SK-N-SH (cell line): ENCODE results near the gene SMAD5. TPM values are rescaled to one million over a fixed set of nuclear protein-coding genes. Genes with fewer than 3 reads are reported as not detected.

Experiments used
- CTCF ChIA-PET: fragments of 300-600, 350-600 bp; formaldehyde crosslinking; extraction: SDS; loops from one replicate; lab custom pipeline; 2021; lab: Yijun Ruan, JAX
- POLR2A ChIA-PET: fragments of 350-600 bp; sonication (Branson Sonifier 250); formaldehyde crosslinking; extraction: SDS; loops from one replicate; lab custom pipeline; 2020; ENCODE audit warnings: antibody characterized with exemption, inconsistent platforms; lab: Yijun Ruan, JAX
- DNase-seq: peaks from one replicate; pipeline ENCODE4 v3.0.0; 2012
- H2AFZ ChIP-seq: fragments of 200-600 bp; sonication (generic); 2 replicates; pipeline ENCODE4 v1.8.1; 2016; ENCODE audit warnings: antibody characterized with exemption, mild to moderate bottlenecking, low read depth
- H3F3A ChIP-seq: fragments of 200-600 bp; sonication (generic); replicated peaks from 2 replicates; pipeline ENCODE3; 2016; ENCODE audit warnings: antibody characterized with exemption, mild to moderate bottlenecking; ENCODE audit not compliant: insufficient read depth
- H3K27ac ChIP-seq, 2 experiments: fragments of 200-500 bp in 1 of 2; fragments of 200-600 bp in 1 of 2; sonication (Bioruptor generic) in 1 of 2; sonication (generic), shearing (Covaris generic) in 1 of 2; 2 replicates each; pipeline versions ENCODE4 v1.5.1 to v1.6.1; 2014 to 2016; ENCODE audit warnings: low read depth in 2 of 2, inconsistent platforms in 1 of 2, low read length in 1 of 2, mild to moderate bottlenecking in 1 of 2, mixed read lengths in 1 of 2
- H3K27me3 ChIP-seq: fragments of 200-600 bp; sonication (generic), shearing (Covaris generic); 2 replicates; pipeline ENCODE4 v1.6.1; 2016; ENCODE audit warnings: mixed run types; ENCODE audit not compliant: insufficient read depth
- H3K36me3 ChIP-seq, 2 experiments: fragments of 200-500 bp in 1 of 2; fragments of 200-600 bp in 1 of 2; sonication (Bioruptor generic) in 1 of 2; sonication (generic) in 1 of 2; replicated peaks in 1 of 2; 2 replicates each; pipeline versions ENCODE3 to v1.5.1; 2014 to 2016; ENCODE audit warnings: low read length in 1 of 2, mild to moderate bottlenecking in 1 of 2; ENCODE audit not compliant: insufficient read depth in 2 of 2, control insufficient read depth in 1 of 2
- H3K4me1 ChIP-seq, 2 experiments: fragments of 200-500 bp in 1 of 2; fragments of 200-600 bp in 1 of 2; sonication (Bioruptor generic) in 1 of 2; sonication (generic), shearing (Covaris generic) in 1 of 2; 2 replicates each; pipeline versions ENCODE4 v1.5.1 to v1.6.1; 2014 to 2016; ENCODE audit warnings: low read depth in 1 of 2, low read length in 1 of 2, mixed run types in 1 of 2; ENCODE audit not compliant: insufficient read depth in 2 of 2, control insufficient read depth in 1 of 2
- H3K4me2 ChIP-seq: fragments of 200-600 bp; sonication (generic), shearing (Covaris generic); 2 replicates; pipeline ENCODE4 v1.6.1; 2017; ENCODE audit warnings: mixed run types
- H3K4me3 ChIP-seq, 2 experiments: fragments of 200-500 bp in 1 of 2; fragments of 200-600 bp in 1 of 2; sonication (Bioruptor generic) in 1 of 2; sonication (generic), shearing (Covaris generic) in 1 of 2; 2 replicates each; pipeline versions ENCODE4 v1.5.1 to v1.8.1; 2014 to 2016; ENCODE audit warnings: low read depth in 2 of 2, inconsistent platforms in 1 of 2, low read length in 1 of 2, mild to moderate bottlenecking in 1 of 2, mixed read lengths in 1 of 2, moderate library complexity in 1 of 2
- H3K79me2 ChIP-seq: fragments of 200-600 bp; sonication (generic); 2 replicates; pipeline ENCODE4 v1.8.1; 2017; ENCODE audit warnings: mild to moderate bottlenecking; ENCODE audit not compliant: insufficient read depth
- H3K9ac ChIP-seq: fragments of 200-600 bp; sonication (generic); 2 replicates; pipeline ENCODE4 v1.6.1; 2017; ENCODE audit warnings: mixed run types
- H3K9me2 ChIP-seq: fragments of 200-600 bp; sonication (generic); 2 replicates; pipeline ENCODE4 v1.6.1; 2017; ENCODE audit warnings: mixed run types
- H3K9me3 ChIP-seq: fragments of 200-600 bp; sonication (generic); 2 replicates; pipeline ENCODE4 v1.6.1; 2017; ENCODE audit warnings: mixed run types, mild to moderate bottlenecking, moderate library complexity
- H4K20me1 ChIP-seq: fragments of 200-600 bp; sonication (generic); 2 replicates; pipeline ENCODE4 v1.6.1; 2017; ENCODE audit warnings: mild to moderate bottlenecking, mixed run types; ENCODE audit not compliant: insufficient read depth
- CHD2 ChIP-seq: fragments of 150-350 bp; IDR thresholded peaks from 2 replicates; pipeline ENCODE4 v1.6.1; 2018; ENCODE audit warnings: low read length; ENCODE audit not compliant: partially characterized antibody
- ELF1 ChIP-seq: IDR thresholded peaks from 2 replicates; pipeline ENCODE4 v1.4.0; 2012
- FOSL2 ChIP-seq: IDR thresholded peaks from 2 replicates; pipeline ENCODE4 v1.4.0; 2012; ENCODE audit warnings: low read depth, mild to moderate bottlenecking, moderate library complexity, borderline replicate concordance
- FOXM1 ChIP-seq: IDR thresholded peaks from 2 replicates; pipeline ENCODE4 v1.4.0; 2012; ENCODE audit warnings: low read depth, mild to moderate bottlenecking
- JUND ChIP-seq: IDR thresholded peaks from 2 replicates; pipeline ENCODE4 v1.4.0; 2012
- NFIC ChIP-seq: IDR thresholded peaks from 2 replicates; pipeline ENCODE4 v1.4.0; 2012; ENCODE audit warnings: borderline replicate concordance
- POLR2AphosphoS5 ChIP-seq: IDR thresholded peaks from 2 replicates; pipeline ENCODE4 v1.6.1; 2012; ENCODE audit warnings: low read depth, low read length
- RAD21 ChIP-seq: IDR thresholded peaks from 2 replicates; pipeline ENCODE4 v1.6.1; 2012; ENCODE audit warnings: mild to moderate bottlenecking, low read length
- RFX5 ChIP-seq: IDR thresholded peaks from 2 replicates; pipeline ENCODE4 v1.6.1; 2012; ENCODE audit warnings: mild to moderate bottlenecking, improper control_type of control experiment, low read length
- RXRA ChIP-seq: IDR thresholded peaks from 2 replicates; pipeline ENCODE4 v1.4.0; 2012; ENCODE audit warnings: low read depth, mild to moderate bottlenecking, borderline replicate concordance
- SIN3A ChIP-seq: IDR thresholded peaks from 2 replicates; pipeline ENCODE4 v1.6.1; 2012; ENCODE audit warnings: low read depth, mild to moderate bottlenecking, low read length, moderate library complexity, borderline replicate concordance
- TAF1 ChIP-seq: IDR thresholded peaks from 2 replicates; pipeline ENCODE4 v1.6.1; 2012; ENCODE audit warnings: low read depth, mild to moderate bottlenecking, low read length, moderate library complexity, borderline replicate concordance
- TCF12 ChIP-seq: IDR thresholded peaks from 2 replicates; pipeline ENCODE4 v1.4.0; 2012
- YY1 ChIP-seq: IDR thresholded peaks from 2 replicates; pipeline ENCODE4 v1.4.0; 2012; ENCODE audit warnings: low read depth, mild to moderate bottlenecking
- WGBS: methylation state at CpG from one replicate; pipeline ENCODE4 v1.1.6; 2017; ENCODE audit warnings: low lambda C conversion rate; 5-methylcytosine and 5-hydroxymethylcytosine counted together
- polyA plus RNA-seq, 3 experiments: library from polyadenylated mRNA; depleted of rRNA; stranded (reverse); fragments of >200 nt; gene quantifications; 2 replicates each; pipeline ENCODE4 v1.2.3, GENCODE V29; 2012
- TF ChIP-seq, protein P1 (sequence below): IDR thresholded peaks from 2 replicates; pipeline ENCODE4; 2012
- TF ChIP-seq, protein P2 (sequence below): IDR thresholded peaks from 2 replicates; pipeline ENCODE4 v1.4.0; 2012; ENCODE audit warnings: low read depth, borderline replicate concordance
- TF ChIP-seq, protein P3 (sequence below): IDR thresholded peaks from 2 replicates; pipeline ENCODE4 v1.4.0; 2012; ENCODE audit warnings: low read depth

SMAD5 gene
- polyA plus RNA-seq, 1 of the 3 experiments (the other 2 are of a cell fraction): 26.9 TPM

DNA sequence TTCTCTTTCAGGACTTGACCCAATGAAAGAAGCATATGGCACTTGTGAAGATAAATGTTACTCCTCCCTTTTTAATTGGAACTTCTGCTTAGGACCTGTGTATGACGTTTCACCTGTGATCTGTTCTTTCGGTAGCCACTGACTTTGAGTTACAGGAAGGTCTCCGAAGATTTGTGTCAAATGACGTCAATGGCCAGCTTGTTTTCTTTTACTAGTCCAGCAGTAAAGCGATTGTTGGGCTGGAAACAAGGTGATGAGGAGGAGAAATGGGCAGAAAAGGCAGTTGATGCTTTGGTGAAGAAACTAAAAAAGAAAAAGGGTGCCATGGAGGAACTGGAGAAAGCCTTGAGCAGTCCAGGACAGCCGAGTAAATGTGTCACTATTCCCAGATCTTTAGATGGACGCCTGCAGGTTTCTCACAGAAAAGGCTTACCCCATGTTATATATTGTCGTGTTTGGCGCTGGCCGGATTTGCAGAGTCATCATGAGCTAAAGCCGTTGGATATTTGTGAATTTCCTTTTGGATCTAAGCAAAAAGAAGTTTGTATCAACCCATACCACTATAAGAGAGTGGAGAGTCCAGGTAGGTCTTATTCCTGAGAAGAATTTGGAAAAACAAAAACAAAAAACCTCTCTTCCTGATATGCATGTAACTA is 21.1 kb downstream of the SMAD5 start:
- Histone ChIP-seq H3K27ac (no peak overlapping the region), H2AFZ (no peak overlapping the region), H3K4me2 (no peak overlapping the region), H3K27me3 (no peaks in the 10 kb centered on the region), H3K79me2 (peaks cover 99% of the 10 kb centered on the region), H3K4me3 (no peak overlapping the region), H3K9ac (no peak overlapping the region), H3K9me2 (no peaks in the 10 kb centered on the region), H3K36me3 (peaks cover 79% of the 10 kb centered on the region in 2 experiments), H4K20me1 (peaks cover 59% of the 10 kb centered on the region), H3K9me3 (no peaks in the 10 kb centered on the region), H3K4me1 (no peaks in the 10 kb centered on the region; a peak in 1 of 4 replicates), H3F3A (peaks cover 13% of the 10 kb centered on the region)
- ChIA-PET CTCF (interaction anchor here (1.0 to 1.4 kb wide), 4 partner anchors 12 to 58 kb away, joined by 3 to 5 read pairs (median 4); no protein-coding TSS in a partner anchor), POLR2A (no interaction called here)
- no peak for DNase-seq
- TF ChIP-seq FOSL2 (no peak), YY1 (no peak), RXRA (no peak), RFX5 (no peak), NFIC (no peak), FOXM1 (no peak), SIN3A (no peak), POLR2AphosphoS5 (no peak), ELF1 (no peak), TCF12 (no peak), RAD21 (no peak), JUND (no peak)
- TF ChIP-seq, protein P1, sequence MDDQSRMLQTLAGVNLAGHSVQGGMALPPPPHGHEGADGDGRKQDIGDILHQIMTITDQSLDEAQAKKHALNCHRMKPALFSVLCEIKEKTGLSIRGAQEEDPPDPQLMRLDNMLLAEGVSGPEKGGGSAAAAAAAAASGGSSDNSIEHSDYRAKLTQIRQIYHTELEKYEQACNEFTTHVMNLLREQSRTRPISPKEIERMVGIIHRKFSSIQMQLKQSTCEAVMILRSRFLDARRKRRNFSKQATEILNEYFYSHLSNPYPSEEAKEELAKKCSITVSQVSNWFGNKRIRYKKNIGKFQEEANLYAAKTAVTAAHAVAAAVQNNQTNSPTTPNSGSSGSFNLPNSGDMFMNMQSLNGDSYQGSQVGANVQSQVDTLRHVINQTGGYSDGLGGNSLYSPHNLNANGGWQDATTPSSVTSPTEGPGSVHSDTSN: no peak
- TF ChIP-seq, protein P2, sequence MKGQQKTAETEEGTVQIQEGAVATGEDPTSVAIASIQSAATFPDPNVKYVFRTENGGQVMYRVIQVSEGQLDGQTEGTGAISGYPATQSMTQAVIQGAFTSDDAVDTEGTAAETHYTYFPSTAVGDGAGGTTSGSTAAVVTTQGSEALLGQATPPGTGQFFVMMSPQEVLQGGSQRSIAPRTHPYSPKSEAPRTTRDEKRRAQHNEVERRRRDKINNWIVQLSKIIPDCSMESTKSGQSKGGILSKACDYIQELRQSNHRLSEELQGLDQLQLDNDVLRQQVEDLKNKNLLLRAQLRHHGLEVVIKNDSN: no peak
- WGBS: 97% methylated on average over 11 of the region's 11 CpGs

DNA sequence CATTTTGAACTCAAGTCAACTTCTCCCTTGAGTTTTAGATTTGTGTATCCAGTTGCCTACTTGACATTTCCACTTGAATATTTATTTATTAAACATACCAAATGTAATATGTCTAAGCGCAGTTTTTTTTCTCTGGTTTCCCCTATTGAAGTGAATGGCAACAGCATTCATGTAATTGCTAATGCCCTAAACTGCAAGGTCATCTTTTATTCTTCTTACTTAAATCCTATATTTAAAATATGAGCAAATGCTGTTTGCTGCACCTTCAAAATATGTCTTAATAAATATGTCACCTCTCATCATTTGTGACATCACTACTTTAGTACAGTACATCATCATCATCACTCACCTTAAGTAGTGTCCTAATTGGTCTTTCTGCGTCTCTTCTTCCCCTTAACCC is 22.4 kb downstream of the SMAD5 start:
- peaks cover 55% of the 10 kb centered on the region for H4K20me1 ChIP-seq
- 71% methylated on average over 2 of the region's 2 CpGs for WGBS
- CTCF ChIA-PET: no interaction called here

More for the DNA sequence above, 22.4 kb downstream of the SMAD5 start:
- no peaks in the 10 kb centered on the region; a peak in 1 of 4 replicates for H3K4me1 ChIP-seq
- H3K9me2 ChIP-seq: no peaks in the 10 kb centered on the region
- no peak overlapping the region for H3K4me2 ChIP-seq
- H3K36me3 ChIP-seq: peaks cover 70 to 78% of the 10 kb centered on the region in 2 experiments
- H3K4me3 ChIP-seq: no peak overlapping the region
- peaks cover 99% of the 10 kb centered on the region for H3K79me2 ChIP-seq
- H3K9ac ChIP-seq: no peak overlapping the region
- TF ChIP-seq TAF1 (no peak), NFIC (no peak), TCF12 (no peak), CHD2 (no peak)
- TF ChIP-seq, protein P1: no peak
- TF ChIP-seq, protein P3, sequence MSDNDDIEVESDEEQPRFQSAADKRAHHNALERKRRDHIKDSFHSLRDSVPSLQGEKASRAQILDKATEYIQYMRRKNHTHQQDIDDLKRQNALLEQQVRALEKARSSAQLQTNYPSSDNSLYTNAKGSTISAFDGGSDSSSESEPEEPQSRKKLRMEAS: no peak
- no peak overlapping the region for H3K27ac ChIP-seq
- POLR2A ChIA-PET: no interaction called here
- no peaks in the 10 kb centered on the region for H3K9me3 ChIP-seq
- H2AFZ ChIP-seq: no peak overlapping the region
- no peaks in the 10 kb centered on the region for H3K27me3 ChIP-seq
- DNase-seq: no peak
- peaks cover 13% of the 10 kb centered on the region for H3F3A ChIP-seq
